Stomach (tissue), 4 donors: Measurements from ENCODE around the gene RNF114.
"Not testable (repeated sequence)": the region's sequence is repeated elsewhere in the genome, so short reads cannot be mapped to it uniquely, and the experiment has no call there.

Experiments used
- POLR2A ChIP-seq, 4 donors: fragments of 450-650 bp; IDR thresholded peaks; one replicate each; pipeline ENCODE4 v1.6.1; 2016; ENCODE audit warnings: antibody characterized with exemption in 4 of 4, control low read depth in 2 of 4, mild to moderate bottlenecking in 1 of 4, moderate library complexity in 1 of 4
- POLR2AphosphoS5 ChIP-seq, 3 donors: sonication (generic); formaldehyde crosslinking; IDR thresholded peaks; one replicate each; pipeline ENCODE4 v1.6.1; 2016; ENCODE audit warnings: antibody characterized with exemption in 3 of 3
- TF ChIP-seq, protein P1 (sequence below), 7 experiments: fragments of 450-650 bp in 4 of 7; fragments of 200-600 bp in 3 of 7; sonication (generic) in 3 of 7; IDR thresholded peaks; one replicate each; pipeline ENCODE4 v1.5.1; 2016 to 2019; ENCODE audit warnings: antibody characterized with exemption in 7 of 7, control low read depth in 2 of 7, mild to moderate bottlenecking in 1 of 7

DNA sequence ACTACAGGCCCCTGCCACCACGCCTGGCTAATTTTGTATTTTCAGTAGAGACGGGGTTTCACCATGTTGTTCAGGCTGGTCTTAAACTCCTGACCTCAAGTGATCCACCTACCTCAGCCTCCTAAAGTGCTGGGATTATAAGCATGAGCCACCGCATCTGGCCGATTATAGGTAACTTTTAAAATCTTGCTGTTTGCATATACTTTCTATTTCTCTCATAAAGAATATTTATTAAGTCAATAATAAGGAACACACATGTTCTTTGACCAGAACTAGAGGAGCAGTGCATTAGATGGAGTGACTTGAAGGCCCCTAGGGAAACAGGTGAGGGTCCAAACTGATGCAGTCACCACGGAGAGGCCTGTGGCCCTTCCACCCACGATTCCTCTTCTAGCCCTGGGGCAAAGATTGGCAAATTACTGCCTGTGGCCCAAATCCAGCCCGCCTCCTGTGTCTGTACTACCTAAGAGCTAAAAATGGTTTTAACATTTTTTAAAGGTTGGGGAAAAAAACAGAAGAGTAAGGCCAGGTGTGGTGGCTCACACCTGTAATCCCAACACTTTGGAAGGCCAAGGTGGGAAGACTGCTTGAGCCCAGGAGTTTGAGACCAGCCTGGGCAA is 40.6 kb upstream of the RNF114 start:
- TF ChIP-seq POLR2A, POLR2AphosphoS5 (IDR thresholded peaks at IDR 0.05): not testable (repeated sequence)
- TF ChIP-seq, protein P1, sequence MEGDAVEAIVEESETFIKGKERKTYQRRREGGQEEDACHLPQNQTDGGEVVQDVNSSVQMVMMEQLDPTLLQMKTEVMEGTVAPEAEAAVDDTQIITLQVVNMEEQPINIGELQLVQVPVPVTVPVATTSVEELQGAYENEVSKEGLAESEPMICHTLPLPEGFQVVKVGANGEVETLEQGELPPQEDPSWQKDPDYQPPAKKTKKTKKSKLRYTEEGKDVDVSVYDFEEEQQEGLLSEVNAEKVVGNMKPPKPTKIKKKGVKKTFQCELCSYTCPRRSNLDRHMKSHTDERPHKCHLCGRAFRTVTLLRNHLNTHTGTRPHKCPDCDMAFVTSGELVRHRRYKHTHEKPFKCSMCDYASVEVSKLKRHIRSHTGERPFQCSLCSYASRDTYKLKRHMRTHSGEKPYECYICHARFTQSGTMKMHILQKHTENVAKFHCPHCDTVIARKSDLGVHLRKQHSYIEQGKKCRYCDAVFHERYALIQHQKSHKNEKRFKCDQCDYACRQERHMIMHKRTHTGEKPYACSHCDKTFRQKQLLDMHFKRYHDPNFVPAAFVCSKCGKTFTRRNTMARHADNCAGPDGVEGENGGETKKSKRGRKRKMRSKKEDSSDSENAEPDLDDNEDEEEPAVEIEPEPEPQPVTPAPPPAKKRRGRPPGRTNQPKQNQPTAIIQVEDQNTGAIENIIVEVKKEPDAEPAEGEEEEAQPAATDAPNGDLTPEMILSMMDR (IDR thresholded peaks at IDR 0.05): not testable (repeated sequence)
